ENCODE data around the gene SLC6A1. TPM values are rescaled to one million over a fixed set of nuclear protein-coding genes. Genes with fewer than 3 reads are reported as not detected.

Gene SLC6A1
- total RNA-seq, 2 experiments from 2014 or later: not detected

GRCh38 chr3:11014752-11015151 lies 22.2 kb downstream of the SLC6A1 start:
- H3K27ac Mint-ChIP-seq: no peak overlapping the region
- DNase-seq: no peak
- no peaks in the 10 kb centered on the region for H3K4me1 Mint-ChIP-seq
- no peaks in the 10 kb centered on the region for H3K36me3 Mint-ChIP-seq
- H3K27me3 Mint-ChIP-seq: peaks cover 6% of the 10 kb centered on the region
- H3K9me3 Mint-ChIP-seq: no peaks in the 10 kb centered on the region
- H3K4me3 Mint-ChIP-seq: no peak overlapping the region

DNA sequence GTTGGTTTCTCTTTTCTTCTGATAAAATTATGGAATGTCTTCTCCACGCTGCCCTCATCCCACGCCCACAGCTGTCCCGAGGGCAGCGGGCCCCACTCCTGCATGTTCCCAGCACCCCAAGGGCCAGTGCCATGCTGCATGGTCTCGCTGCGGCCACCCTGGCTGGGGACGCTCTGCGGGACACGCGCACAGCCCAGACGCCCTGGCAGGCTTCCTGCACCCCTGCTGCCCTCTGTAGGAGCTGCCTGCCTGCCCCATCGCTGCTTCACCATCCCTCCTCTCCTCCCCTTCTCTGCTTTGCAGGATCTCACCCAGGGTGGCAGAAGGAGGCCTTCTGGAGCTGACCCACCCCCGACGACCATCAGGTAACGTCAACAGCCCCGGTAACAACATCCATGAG lies 22.8 kb downstream of the SLC6A1 start:
- no peaks in the 10 kb centered on the region for H3K9me3 Mint-ChIP-seq
- no peak overlapping the region for H3K27ac Mint-ChIP-seq
- no peaks in the 10 kb centered on the region for H3K4me1 Mint-ChIP-seq
- DNase-seq: no peak
- no peaks in the 10 kb centered on the region for H3K36me3 Mint-ChIP-seq
- peaks cover 6% of the 10 kb centered on the region for H3K27me3 Mint-ChIP-seq
- no peak overlapping the region for H3K4me3 Mint-ChIP-seq

GRCh38 chr3:11016727-11017126 lies 24.2 kb downstream of the SLC6A1 start:
- Mint-ChIP-seq H3K4me1 (no peaks in the 10 kb centered on the region), H3K4me3 (no peak overlapping the region), H3K36me3 (no peaks in the 10 kb centered on the region), H3K9me3 (no peaks in the 10 kb centered on the region), H3K27me3 (peaks cover 6% of the 10 kb centered on the region), H3K27ac (no peak overlapping the region)
- no peak for DNase-seq

DNA sequence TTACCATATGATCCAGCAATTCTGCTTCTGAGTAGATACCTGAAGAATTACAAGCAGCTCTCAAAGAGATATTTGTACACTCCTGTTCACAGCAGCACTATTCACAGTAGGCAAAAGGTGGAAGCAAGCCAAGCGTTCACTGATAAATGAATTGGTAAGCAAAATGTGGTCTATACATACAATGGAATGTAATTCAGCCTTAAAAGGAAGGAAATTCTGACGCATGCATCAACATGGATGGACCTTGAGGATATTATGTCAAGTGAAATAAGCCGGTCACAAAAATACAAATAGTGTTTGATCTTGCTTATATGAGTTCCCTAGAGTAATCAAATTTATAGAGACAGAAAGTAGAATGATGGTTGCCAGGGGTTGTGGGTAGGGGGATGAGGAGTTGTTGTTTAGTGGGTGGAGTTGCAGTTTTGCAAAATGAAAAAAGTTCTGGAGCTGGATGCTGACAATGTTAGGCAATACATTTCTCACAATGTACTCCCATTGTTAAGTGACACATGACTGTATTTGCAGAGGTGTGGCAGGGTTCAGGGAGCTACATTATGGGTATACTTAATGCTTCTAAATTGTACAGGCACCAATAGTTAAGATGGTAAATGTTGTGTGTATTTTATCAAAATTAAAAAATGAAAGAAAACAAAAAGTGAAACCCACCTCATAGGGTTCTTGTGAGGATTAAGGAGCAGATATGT lies 26.7 kb downstream of the SLC6A1 start:
- Mint-ChIP-seq H3K9me3 (no peaks in the 10 kb centered on the region), H3K36me3 (no peaks in the 10 kb centered on the region), H3K27ac (no peak overlapping the region), H3K27me3 (peaks cover 6% of the 10 kb centered on the region), H3K4me3 (no peak overlapping the region), H3K4me1 (no peaks in the 10 kb centered on the region)
- no peak for DNase-seq

DNA sequence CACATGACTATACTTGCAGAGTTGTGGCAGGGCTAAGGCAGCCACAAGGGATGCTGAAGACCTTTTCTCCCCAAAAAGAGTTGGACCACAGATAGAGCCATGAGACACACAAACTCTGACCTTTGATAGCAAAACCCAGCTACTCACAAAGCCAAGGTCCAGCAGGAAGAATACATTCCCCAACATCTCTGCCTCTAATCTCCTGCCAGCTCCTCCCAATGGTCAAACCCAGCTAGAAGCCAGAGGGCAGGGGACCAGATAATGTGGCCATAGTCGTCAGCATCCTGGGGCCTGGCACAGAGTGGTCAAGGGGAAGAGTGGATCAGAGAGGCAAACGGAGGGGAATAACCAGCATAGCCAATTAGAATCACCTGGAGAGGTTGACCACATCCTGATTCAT lies 28.2 kb downstream of the SLC6A1 start:
- H3K9me3 Mint-ChIP-seq: no peaks in the 10 kb centered on the region
- H3K4me1 Mint-ChIP-seq: no peaks in the 10 kb centered on the region
- no peaks in the 10 kb centered on the region for H3K36me3 Mint-ChIP-seq
- DNase-seq: no peak
- H3K27ac Mint-ChIP-seq: no peak overlapping the region
- H3K4me3 Mint-ChIP-seq: no peak overlapping the region
- H3K27me3 Mint-ChIP-seq: peaks cover 6% of the 10 kb centered on the region

GRCh38 chr3:11021611-11022011 lies 29.1 kb downstream of the SLC6A1 start:
- H3K27me3 Mint-ChIP-seq: peaks cover 6% of the 10 kb centered on the region
- H3K4me1 Mint-ChIP-seq: no peaks in the 10 kb centered on the region
- H3K9me3 Mint-ChIP-seq: no peaks in the 10 kb centered on the region
- H3K36me3 Mint-ChIP-seq: no peaks in the 10 kb centered on the region
- H3K27ac Mint-ChIP-seq: no peak overlapping the region
- no peak for DNase-seq
- H3K4me3 Mint-ChIP-seq: no peak overlapping the region

GRCh38 chr3:11022115-11022514 lies 29.6 kb downstream of the SLC6A1 start:
- peaks cover 2% of the 10 kb centered on the region for H3K9me3 Mint-ChIP-seq

DNA sequence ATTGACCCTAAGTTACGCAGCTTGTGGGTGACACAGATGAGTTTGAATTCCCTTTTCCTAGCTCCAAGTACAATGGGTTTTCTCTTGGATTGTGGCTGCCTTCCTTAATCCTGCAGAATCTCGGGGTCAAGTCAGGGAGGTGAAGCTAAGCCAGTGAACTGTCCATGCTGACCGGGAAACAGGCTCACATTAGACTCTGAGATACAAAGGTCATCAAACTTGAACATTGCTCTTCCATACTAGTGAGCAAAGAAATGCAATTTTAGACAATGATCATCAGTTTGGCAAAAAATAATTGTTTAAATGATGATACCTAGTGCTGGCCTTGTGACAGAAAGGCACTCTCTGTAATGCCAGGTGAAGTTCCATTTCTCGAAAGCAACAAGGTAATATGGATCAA lies 31.6 kb downstream of the SLC6A1 start:
- Mint-ChIP-seq H3K27ac (no peak overlapping the region), H3K4me3 (no peak overlapping the region), H3K27me3 (peaks cover 7% of the 10 kb centered on the region), H3K36me3 (no peaks in the 10 kb centered on the region), H3K9me3 (peaks cover 2% of the 10 kb centered on the region), H3K4me1 (no peaks in the 10 kb centered on the region)
- no peak for DNase-seq

More at GRCh38 chr3:11022115-11022514, 29.6 kb downstream of the SLC6A1 start:
- Mint-ChIP-seq H3K27ac (no peak overlapping the region), H3K4me3 (no peak overlapping the region), H3K4me1 (no peaks in the 10 kb centered on the region), H3K36me3 (no peaks in the 10 kb centered on the region), H3K27me3 (peaks cover 1% of the 10 kb centered on the region)
- DNase-seq: no peak

DNA sequence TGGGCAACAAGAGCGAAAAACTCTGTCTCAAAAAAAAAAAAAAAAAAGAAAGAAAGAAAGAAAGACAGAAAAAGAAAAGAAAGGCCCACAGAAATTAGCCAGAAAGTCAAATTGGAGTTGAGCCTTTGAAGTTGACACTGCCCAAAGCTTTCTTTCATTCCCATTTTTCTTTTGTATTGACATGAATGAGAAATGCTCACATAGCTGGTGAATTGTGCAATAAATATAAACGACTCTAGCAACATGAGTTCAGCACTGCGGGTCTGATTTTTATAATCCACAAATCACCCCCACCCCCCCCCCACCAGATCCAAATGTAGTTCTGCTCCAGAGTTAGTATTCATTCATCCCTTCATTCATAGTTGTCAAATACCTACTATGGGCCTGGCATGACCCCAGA lies 37.4 kb downstream of the SLC6A1 start:
- no peak overlapping the region for H3K27ac Mint-ChIP-seq

GRCh38 chr3:11033871-11034270 lies 41.3 kb downstream of the SLC6A1 start:
- Mint-ChIP-seq H3K4me1 (peaks cover 3% of the 10 kb centered on the region), H3K9me3 (no peaks in the 10 kb centered on the region), H3K4me3 (no peak overlapping the region), H3K27me3 (peaks cover 45% of the 10 kb centered on the region), H3K36me3 (no peaks in the 10 kb centered on the region), H3K27ac (no peak overlapping the region)
- DNase-seq: no peak

More for the DNA sequence above, 37.4 kb downstream of the SLC6A1 start:
- no peak for DNase-seq
- Mint-ChIP-seq H3K9me3 (peaks cover 2% of the 10 kb centered on the region), H3K36me3 (no peaks in the 10 kb centered on the region), H3K27me3 (peaks cover 17% of the 10 kb centered on the region), H3K4me1 (no peaks in the 10 kb centered on the region), H3K4me3 (no peak overlapping the region)

DNA sequence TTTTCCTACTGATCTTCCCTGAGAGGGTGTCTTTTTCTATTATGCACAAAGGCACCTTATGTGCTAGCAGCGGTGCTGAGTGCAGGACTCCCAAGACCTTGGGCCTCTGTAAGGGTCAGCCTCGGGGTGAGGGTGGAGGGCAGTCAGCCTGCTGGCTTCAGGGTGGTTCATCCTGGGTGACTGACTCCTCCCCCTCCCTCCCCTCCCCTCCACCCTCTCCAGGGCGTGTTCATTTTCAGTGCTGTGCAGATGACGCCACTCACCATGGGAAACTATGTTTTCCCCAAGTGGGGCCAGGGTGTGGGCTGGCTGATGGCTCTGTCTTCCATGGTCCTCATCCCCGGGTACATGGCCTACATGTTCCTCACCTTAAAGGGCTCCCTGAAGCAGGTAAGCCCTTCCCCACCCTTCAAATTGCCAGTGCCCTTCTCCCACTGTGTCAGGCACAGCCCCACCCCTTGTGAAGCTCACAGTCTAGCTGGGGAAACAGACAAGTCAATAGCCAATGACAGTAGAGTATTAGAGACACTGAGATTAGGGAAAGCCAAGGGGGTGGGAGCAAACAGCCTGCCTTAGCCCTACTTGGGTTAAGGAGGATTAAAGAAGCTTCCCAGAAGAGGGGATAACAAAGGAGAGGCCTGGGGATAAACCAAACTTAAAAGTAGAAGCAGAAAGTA lies 41.9 kb downstream of the SLC6A1 start:
- Mint-ChIP-seq H3K36me3 (no peaks in the 10 kb centered on the region), H3K4me1 (peaks cover 3% of the 10 kb centered on the region), H3K9me3 (no peaks in the 10 kb centered on the region), H3K27ac (no peak overlapping the region), H3K27me3 (peaks cover 49% of the 10 kb centered on the region), H3K4me3 (no peak overlapping the region)
- no peak for DNase-seq

DNA sequence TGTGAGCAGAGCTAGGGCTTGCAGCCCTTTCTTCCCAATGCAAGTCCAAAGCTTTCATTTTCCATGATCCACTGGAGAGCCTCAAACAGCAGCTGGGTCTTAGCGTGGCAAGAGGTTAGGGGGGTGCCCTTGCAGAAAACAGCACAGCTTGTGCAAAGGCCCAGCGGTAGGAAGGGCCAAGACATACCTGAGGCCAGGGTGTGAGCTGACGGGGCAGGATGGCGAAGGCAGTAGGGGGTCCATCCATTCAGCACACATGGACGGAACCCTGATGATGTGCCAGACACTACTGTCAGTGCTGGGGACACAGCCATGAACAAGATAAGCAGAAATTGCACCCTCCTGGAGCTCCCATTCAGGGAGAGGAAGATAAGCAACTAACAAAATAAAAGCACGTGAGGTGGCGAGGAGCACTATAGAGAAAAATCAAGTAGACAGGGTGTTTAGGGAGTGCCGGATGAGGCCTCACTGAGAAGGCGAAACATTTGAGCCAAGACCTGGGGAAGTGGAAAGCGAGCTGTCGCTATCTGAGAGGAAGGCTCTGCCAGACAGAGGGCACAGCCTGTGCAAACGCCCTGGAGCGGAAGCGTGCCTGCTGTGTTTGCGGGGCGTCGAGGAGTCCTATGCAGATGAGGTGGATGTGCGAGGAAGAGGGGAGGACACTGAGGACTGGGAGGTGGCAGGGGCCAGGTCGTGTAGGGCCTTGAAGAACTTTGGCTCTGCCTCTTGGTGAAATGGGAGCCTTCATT lies 43.4 kb downstream of the SLC6A1 start:
- peaks cover 49% of the 10 kb centered on the region for H3K27me3 Mint-ChIP-seq
- no peaks in the 10 kb centered on the region for H3K9me3 Mint-ChIP-seq
- no peak overlapping the region for H3K4me3 Mint-ChIP-seq
- H3K4me1 Mint-ChIP-seq: peaks cover 3% of the 10 kb centered on the region
- H3K27ac Mint-ChIP-seq: no peak overlapping the region
- no peak for DNase-seq
- no peaks in the 10 kb centered on the region for H3K36me3 Mint-ChIP-seq

- no peak overlapping the region for H3K4me3 Mint-ChIP-seq
- no peak for DNase-seq
- H3K4me1 Mint-ChIP-seq: peaks cover 3% of the 10 kb centered on the region
- H3K36me3 Mint-ChIP-seq: no peaks in the 10 kb centered on the region
- H3K27ac Mint-ChIP-seq: no peak overlapping the region
- peaks cover 49% of the 10 kb centered on the region for H3K27me3 Mint-ChIP-seq
- no peaks in the 10 kb centered on the region for H3K9me3 Mint-ChIP-seq
These were observed 44.8 kb downstream of the SLC6A1 start for GRCh38 chr3:11037241-11037873.

- DNase-seq: no peak
- Mint-ChIP-seq H3K4me3 (no peak overlapping the region), H3K9me3 (no peaks in the 10 kb centered on the region), H3K36me3 (no peaks in the 10 kb centered on the region), H3K27me3 (peaks cover 49% of the 10 kb centered on the region), H3K27ac (no peak overlapping the region), H3K4me1 (peaks cover 3% of the 10 kb centered on the region)
These were observed 45.4 kb downstream of the SLC6A1 start for GRCh38 chr3:11037976-11038375.

- DNase-seq: no peak
- Mint-ChIP-seq H3K27ac (no peak overlapping the region), H3K4me1 (no peaks in the 10 kb centered on the region), H3K4me3 (no peak overlapping the region), H3K36me3 (no peaks in the 10 kb centered on the region), H3K9me3 (no peaks in the 10 kb centered on the region), H3K27me3 (no peaks in the 10 kb centered on the region)
These were observed 53.0 kb downstream of the SLC6A1 start for GRCh38 chr3:11045536-11045935.

Data from activated naive CD8-positive, alpha-beta T cell treated with anti-CD3 and anti-CD28 coated beads for 36 hours (primary cell).